ENCODE results near the gene RPTOR.

RPTOR gene

GRCh38 chr17:80740141-80740540 lies 195.5 kb downstream of the RPTOR start:
- Histone ChIP-seq H2AFZ (ENCODE audit: low read length) (no peak overlapping the region), H3F3A (ENCODE audit: insufficient read depth, low read length) (peaks cover 12% of the 10 kb centered on the region), H3K9ac (ENCODE audit: low read length) (no peak overlapping the region), H3K4me3 (ENCODE audit: low read depth, low read length, poor library complexity, severe bottlenecking) (no peak overlapping the region), H4K20me1 (ENCODE audit: insufficient read depth, low read length) (no peaks in the 10 kb centered on the region), H3K9me3 (ENCODE audit: low read length) (no peaks in the 10 kb centered on the region), H3K36me3 (ENCODE audit: insufficient read depth, low read length) (peaks cover 84% of the 10 kb centered on the region), H3K4me2 (ENCODE audit: low read length) (no peak overlapping the region), H3K9me2 (ENCODE audit: low read depth, low read length) (no peaks in the 10 kb centered on the region), H3K4me1 (ENCODE audit: insufficient read depth, low read length, severe bottlenecking) (peaks cover 54% of the 10 kb centered on the region), H3K27ac (ENCODE audit: low read depth, low read length, poor library complexity, severe bottlenecking) (peak overlapping the region; percentile 22), H3K79me2 (ENCODE audit: insufficient read depth, low read length) (peaks cover 15% of the 10 kb centered on the region; the same call in 1 of the 2 replicates), H3K27me3 (ENCODE audit: insufficient read depth, low read length) (no peaks in the 10 kb centered on the region)
- no peak for TF ChIP-seq EZH2 (IDR thresholded peaks at IDR 0.05; ENCODE audit: borderline replicate concordance, low read length)
- TF ChIP-seq, protein P1, sequence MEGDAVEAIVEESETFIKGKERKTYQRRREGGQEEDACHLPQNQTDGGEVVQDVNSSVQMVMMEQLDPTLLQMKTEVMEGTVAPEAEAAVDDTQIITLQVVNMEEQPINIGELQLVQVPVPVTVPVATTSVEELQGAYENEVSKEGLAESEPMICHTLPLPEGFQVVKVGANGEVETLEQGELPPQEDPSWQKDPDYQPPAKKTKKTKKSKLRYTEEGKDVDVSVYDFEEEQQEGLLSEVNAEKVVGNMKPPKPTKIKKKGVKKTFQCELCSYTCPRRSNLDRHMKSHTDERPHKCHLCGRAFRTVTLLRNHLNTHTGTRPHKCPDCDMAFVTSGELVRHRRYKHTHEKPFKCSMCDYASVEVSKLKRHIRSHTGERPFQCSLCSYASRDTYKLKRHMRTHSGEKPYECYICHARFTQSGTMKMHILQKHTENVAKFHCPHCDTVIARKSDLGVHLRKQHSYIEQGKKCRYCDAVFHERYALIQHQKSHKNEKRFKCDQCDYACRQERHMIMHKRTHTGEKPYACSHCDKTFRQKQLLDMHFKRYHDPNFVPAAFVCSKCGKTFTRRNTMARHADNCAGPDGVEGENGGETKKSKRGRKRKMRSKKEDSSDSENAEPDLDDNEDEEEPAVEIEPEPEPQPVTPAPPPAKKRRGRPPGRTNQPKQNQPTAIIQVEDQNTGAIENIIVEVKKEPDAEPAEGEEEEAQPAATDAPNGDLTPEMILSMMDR (IDR thresholded peaks at IDR 0.05; ENCODE audit: low read length) = no peak

- H3K4me2 ChIP-seq (ENCODE audit: low read length) = no peak overlapping the region; the same call in 1 of the 2 replicates
- H4K20me1 ChIP-seq (ENCODE audit: insufficient read depth, low read length) = no peaks in the 10 kb centered on the region
- H3K9me3 ChIP-seq (ENCODE audit: low read length) = no peaks in the 10 kb centered on the region
- peaks cover 20% of the 10 kb centered on the region; the same call in 1 of the 2 replicates for H3K79me2 ChIP-seq (ENCODE audit: insufficient read depth, low read length)
- no peak overlapping the region for H3K4me3 ChIP-seq (ENCODE audit: low read depth, low read length, poor library complexity, severe bottlenecking)
- H3K27ac ChIP-seq (ENCODE audit: low read depth, low read length, poor library complexity, severe bottlenecking) = peak overlapping the region; percentile 67
- no peak overlapping the region for H2AFZ ChIP-seq (ENCODE audit: low read length)
- H3F3A ChIP-seq (ENCODE audit: insufficient read depth, low read length) = peaks cover 2% of the 10 kb centered on the region; the same call in 1 of the 2 replicates
- peaks cover 35% of the 10 kb centered on the region for H3K4me1 ChIP-seq (ENCODE audit: insufficient read depth, low read length, severe bottlenecking)
- no peak overlapping the region for H3K9ac ChIP-seq (ENCODE audit: low read length)
- H3K9me2 ChIP-seq (ENCODE audit: low read depth, low read length) = no peaks in the 10 kb centered on the region
- H3K27me3 ChIP-seq (ENCODE audit: insufficient read depth, low read length) = no peaks in the 10 kb centered on the region
- H3K36me3 ChIP-seq (ENCODE audit: insufficient read depth, low read length) = peaks cover 83% of the 10 kb centered on the region
- TF ChIP-seq EZH2 (IDR thresholded peaks at IDR 0.05; ENCODE audit: borderline replicate concordance, low read length) = no peak
- TF ChIP-seq, protein P1 (IDR thresholded peaks at IDR 0.05; ENCODE audit: low read length) = no peak
These were observed 197.5 kb downstream of the RPTOR start for GRCh38 chr17:80742091-80742490.

GRCh38 chr17:80742581-80743180 lies 198.0 kb downstream of the RPTOR start:
- Histone ChIP-seq H3K9ac (ENCODE audit: low read length) (no peak overlapping the region), H3K27me3 (ENCODE audit: insufficient read depth, low read length) (no peaks in the 10 kb centered on the region), H3K9me3 (ENCODE audit: low read length) (no peaks in the 10 kb centered on the region), H3K27ac (ENCODE audit: low read depth, low read length, poor library complexity, severe bottlenecking) (peak overlapping the region; percentile 67), H3F3A (ENCODE audit: insufficient read depth, low read length) (no peaks in the 10 kb centered on the region), H3K9me2 (ENCODE audit: low read depth, low read length) (no peaks in the 10 kb centered on the region), H2AFZ (ENCODE audit: low read length) (no peak overlapping the region), H3K4me3 (ENCODE audit: low read depth, low read length, poor library complexity, severe bottlenecking) (no peak overlapping the region), H3K4me1 (ENCODE audit: insufficient read depth, low read length, severe bottlenecking) (peaks cover 29% of the 10 kb centered on the region), H3K36me3 (ENCODE audit: insufficient read depth, low read length) (peaks cover 89% of the 10 kb centered on the region), H3K79me2 (ENCODE audit: insufficient read depth, low read length) (peaks cover 20% of the 10 kb centered on the region; the same call in 1 of the 2 replicates), H4K20me1 (ENCODE audit: insufficient read depth, low read length) (no peaks in the 10 kb centered on the region), H3K4me2 (ENCODE audit: low read length) (no peak overlapping the region; the same call in 1 of the 2 replicates)
- TF ChIP-seq, protein P1 (IDR thresholded peaks at IDR 0.05; ENCODE audit: low read length) = no peak
- TF ChIP-seq EZH2 (IDR thresholded peaks at IDR 0.05; ENCODE audit: borderline replicate concordance, low read length) = no peak

Data from OCI-LY1 (cell line).